Measurements from ENCODE around the gene CSH1. TPM values are rescaled to one million over a fixed set of nuclear protein-coding genes. Genes with fewer than 3 reads are reported as not detected.
"Not testable (repeated sequence)": the region's sequence is repeated elsewhere in the genome, so short reads cannot be mapped to it uniquely, and the experiment has no call there.

Gene CSH1
- total RNA-seq, 1 donor from 2014 or later = not detected

DNA sequence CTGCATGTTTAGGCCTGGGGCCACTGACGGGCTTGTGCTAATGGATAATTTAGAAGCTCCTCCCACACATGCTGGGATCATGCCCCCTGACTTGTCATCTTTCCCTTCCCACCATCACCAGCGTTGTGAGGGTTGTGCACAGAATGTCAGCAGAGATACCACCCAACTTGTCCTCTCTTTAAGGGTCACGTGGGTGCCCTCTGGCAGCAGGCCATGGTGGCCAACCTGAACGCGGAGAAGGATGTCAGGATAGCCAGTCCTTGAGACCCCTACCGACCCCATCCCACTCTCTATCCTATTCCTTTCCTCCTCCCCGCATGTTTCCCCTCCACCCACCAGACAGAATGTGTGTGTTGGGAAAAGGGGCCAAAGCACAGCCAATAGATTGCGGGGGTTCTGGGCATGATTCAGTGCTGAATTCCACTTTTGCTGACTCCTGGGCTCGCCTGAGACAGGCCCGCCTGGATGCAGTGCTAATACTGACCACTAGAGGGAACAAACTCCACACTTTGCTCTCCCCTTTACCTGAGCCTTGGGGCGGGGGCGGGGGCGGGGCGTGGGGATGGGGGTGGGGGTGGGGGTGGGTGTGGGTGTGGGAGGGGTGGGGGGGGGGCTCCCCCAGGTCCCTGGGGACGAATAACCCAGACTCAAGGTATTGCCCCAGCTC, 14.3 kb downstream of the CSH1 start, which contains the start of gene GH2:
Gene GH2 (minus strand): TSS at position 10 of the 667 bp plus-strand sequence. CDS start 143 bp downstream, outside the sequence.
- Mint-ChIP-seq H3K36me3 (ENCODE audit: low read depth) (no peaks in the 10 kb centered on the region), H3K4me3 (no peak within 1 kb of the TSS), H3K27me3 (no peaks in the 10 kb centered on the region), H3K9me3 (no peaks in the 10 kb centered on the region), H3K27ac (no peak within 1 kb of the TSS), H3K4me1 (peaks cover 11% of the 10 kb centered on the region)
- CTCF ChIA-PET = interaction anchor here (1.0 to 2.3 kb wide), 4 partner anchors 12 to 252 kb away, joined by 3 to 6 read pairs (median 3); no protein-coding TSS in a partner anchor
- TF ChIP-seq, protein P1, sequence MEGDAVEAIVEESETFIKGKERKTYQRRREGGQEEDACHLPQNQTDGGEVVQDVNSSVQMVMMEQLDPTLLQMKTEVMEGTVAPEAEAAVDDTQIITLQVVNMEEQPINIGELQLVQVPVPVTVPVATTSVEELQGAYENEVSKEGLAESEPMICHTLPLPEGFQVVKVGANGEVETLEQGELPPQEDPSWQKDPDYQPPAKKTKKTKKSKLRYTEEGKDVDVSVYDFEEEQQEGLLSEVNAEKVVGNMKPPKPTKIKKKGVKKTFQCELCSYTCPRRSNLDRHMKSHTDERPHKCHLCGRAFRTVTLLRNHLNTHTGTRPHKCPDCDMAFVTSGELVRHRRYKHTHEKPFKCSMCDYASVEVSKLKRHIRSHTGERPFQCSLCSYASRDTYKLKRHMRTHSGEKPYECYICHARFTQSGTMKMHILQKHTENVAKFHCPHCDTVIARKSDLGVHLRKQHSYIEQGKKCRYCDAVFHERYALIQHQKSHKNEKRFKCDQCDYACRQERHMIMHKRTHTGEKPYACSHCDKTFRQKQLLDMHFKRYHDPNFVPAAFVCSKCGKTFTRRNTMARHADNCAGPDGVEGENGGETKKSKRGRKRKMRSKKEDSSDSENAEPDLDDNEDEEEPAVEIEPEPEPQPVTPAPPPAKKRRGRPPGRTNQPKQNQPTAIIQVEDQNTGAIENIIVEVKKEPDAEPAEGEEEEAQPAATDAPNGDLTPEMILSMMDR (IDR thresholded peaks at IDR 0.05) = no peak
- peak; percentile 89 for ATAC-seq (ENCODE audit: low read depth)
- POLR2A ChIA-PET = no interaction called here
- intact Hi-C loops (cut with micrococcal nuclease) = no loop called here
- peak; percentile 36 for DNase-seq

- DNase-seq; H3K36me3 Mint-ChIP-seq (ENCODE audit: low read depth); H3K9me3 Mint-ChIP-seq; ATAC-seq (ENCODE audit: low read depth); H3K27me3 Mint-ChIP-seq; H3K4me3 Mint-ChIP-seq; POLR2A ChIA-PET; H3K27ac Mint-ChIP-seq; intact Hi-C loops (cut with micrococcal nuclease): not testable (repeated sequence)
- H3K4me1 Mint-ChIP-seq = peaks cover 11% of the 10 kb centered on the region
- CTCF ChIA-PET = interaction anchor here (1.2 kb wide), 1 partner anchor 252 kb away, joined by 3 read pairs; no protein-coding TSS in a partner anchor
These were observed 15.0 kb downstream of the CSH1 start for GRCh38 chr17:63881337-63881736.

DNA sequence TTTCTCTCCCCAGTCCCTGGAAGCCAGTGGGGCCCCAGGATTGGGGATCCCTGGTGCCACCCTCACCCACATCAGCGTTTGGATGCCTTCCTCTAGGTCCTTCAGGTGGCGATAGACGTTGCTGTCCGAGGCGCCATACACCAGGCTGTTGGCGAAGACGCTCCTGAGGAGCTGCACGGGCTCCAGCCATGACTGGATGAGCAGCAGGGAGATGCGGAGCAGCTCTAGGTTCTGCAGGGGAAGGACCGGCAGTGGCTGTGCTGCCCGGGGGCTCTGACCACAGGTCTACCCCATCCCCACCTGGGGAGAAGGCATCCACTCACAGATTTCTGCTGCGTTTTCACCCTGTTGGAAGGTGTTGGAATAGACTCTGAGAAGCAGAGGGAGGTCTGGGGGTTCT, 15.7 kb downstream of the CSH1 start:
- H3K27me3 Mint-ChIP-seq = no peaks in the 10 kb centered on the region
- H3K4me1 Mint-ChIP-seq = peaks cover 11% of the 10 kb centered on the region
- no peak overlapping the region for H3K27ac Mint-ChIP-seq
- no peak overlapping the region for H3K4me3 Mint-ChIP-seq
- ATAC-seq (ENCODE audit: low read depth) (no peak), DNase-seq (no peak)
- no peaks in the 10 kb centered on the region for H3K36me3 Mint-ChIP-seq (ENCODE audit: low read depth)
- TF ChIP-seq, protein P1 (IDR thresholded peaks at IDR 0.05) = no peak
- no peaks in the 10 kb centered on the region for H3K9me3 Mint-ChIP-seq
- intact Hi-C loops (cut with micrococcal nuclease) = no loop called here
- CTCF ChIA-PET = interaction anchor here (1.2 kb wide), 1 partner anchor 253 kb away, joined by 3 read pairs; no protein-coding TSS in a partner anchor
- POLR2A ChIA-PET = no interaction called here

DNA sequence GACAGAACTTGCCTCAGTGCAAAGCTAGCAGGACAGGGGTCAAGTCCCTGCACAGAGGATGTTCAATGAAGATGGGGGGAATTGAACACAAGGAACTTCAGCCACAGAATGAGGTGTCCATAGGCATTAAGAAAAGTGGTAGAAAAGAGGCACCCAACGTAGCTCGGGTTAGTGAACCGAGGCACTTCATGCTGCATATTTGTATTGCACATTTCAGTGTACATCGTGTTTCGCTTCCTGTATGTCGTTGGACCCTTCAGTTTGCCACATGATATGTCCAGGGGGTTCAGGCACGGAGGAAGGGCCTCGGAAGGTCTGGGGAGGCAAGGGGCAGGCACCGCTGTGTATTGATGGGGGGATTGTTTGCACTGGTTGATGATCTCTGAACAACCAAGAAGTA, 18.0 kb downstream of the CSH1 start:
- POLR2A ChIA-PET; H3K36me3 Mint-ChIP-seq (ENCODE audit: low read depth); DNase-seq; H3K27me3 Mint-ChIP-seq; H3K9me3 Mint-ChIP-seq; intact Hi-C loops (cut with micrococcal nuclease); H3K27ac Mint-ChIP-seq: not testable (repeated sequence)
- H3K4me3 Mint-ChIP-seq = peak overlapping the region; percentile 52
- peaks cover 11% of the 10 kb centered on the region for H3K4me1 Mint-ChIP-seq
- ATAC-seq (ENCODE audit: low read depth) = peak; percentile 38
- CTCF ChIA-PET = interaction anchor here (1.1 to 1.2 kb wide), 2 partner anchors 10 to 57 kb away, joined by 3 to 6 read pairs; no protein-coding TSS in a partner anchor

GRCh38 chr17:63874693-63875092, 21.7 kb downstream of the CSH1 start:
- H3K27ac Mint-ChIP-seq; intact Hi-C loops (cut with micrococcal nuclease); H3K9me3 Mint-ChIP-seq; H3K4me3 Mint-ChIP-seq; ATAC-seq (ENCODE audit: low read depth); CTCF ChIA-PET; H3K27me3 Mint-ChIP-seq; H3K36me3 Mint-ChIP-seq (ENCODE audit: low read depth); POLR2A ChIA-PET; DNase-seq: not testable (repeated sequence)
- peaks cover 11% of the 10 kb centered on the region for H3K4me1 Mint-ChIP-seq

DNA sequence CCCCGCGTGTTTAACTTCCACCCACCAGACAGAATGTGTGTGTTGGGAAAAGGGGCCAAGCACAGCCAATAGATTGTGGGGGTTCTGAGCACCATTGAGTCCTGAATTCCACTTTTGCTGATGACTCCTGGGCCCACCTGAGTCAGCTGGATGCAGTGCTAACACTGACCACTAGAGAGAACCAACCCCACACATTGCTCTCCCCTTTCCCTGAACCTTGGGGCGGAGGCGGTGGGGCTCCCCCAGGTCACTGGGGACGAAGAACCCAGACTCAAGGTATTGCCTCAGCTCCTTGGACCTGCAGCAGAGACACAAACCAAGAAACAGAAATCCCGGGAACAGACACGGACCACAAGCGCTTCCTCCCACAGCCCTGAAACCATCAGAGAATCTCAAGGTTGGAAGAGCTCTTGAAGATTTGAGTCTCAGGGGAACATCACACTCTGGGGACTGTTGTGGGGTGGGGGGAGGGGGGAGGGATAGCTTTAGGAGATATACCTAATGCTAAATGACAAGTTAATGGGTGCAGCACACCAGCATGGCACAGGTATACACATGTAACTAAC, 22.2 kb downstream of the CSH1 start:
- intact Hi-C loops (cut with micrococcal nuclease); DNase-seq; H3K9me3 Mint-ChIP-seq; H3K27ac Mint-ChIP-seq; H3K4me3 Mint-ChIP-seq; POLR2A ChIA-PET; H3K27me3 Mint-ChIP-seq; H3K36me3 Mint-ChIP-seq (ENCODE audit: low read depth); CTCF ChIA-PET: not testable (repeated sequence)
- peak; percentile 59 for ATAC-seq (ENCODE audit: low read depth)
- H3K4me1 Mint-ChIP-seq = peaks cover 11% of the 10 kb centered on the region

DNA sequence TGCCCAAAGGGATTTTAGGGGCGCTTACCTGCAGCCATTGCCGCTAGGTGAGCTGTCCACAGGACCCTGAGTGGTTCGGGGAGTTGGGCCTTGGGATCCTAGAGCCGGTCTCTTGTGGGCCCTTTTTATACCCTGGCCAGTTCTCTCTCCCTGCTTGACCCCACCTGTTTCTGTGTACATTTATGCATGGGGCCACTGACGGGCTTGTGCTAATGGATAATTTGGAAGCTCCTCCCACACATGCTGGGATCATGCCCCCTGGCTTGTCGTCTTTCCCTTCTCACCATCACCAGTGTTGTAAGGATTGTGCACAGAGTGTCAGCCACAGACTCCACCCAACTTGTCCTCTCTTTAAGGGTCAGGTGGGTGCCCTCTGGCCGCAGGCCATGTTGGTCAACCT, 22.8 kb downstream of the CSH1 start, which contains the start of gene CSH2:
Gene CSH2 (minus strand): TSS at position 101 of the 400 bp plus-strand sequence. CDS start 63 bp downstream, at position 38.
- ATAC-seq (ENCODE audit: low read depth); H3K4me1 Mint-ChIP-seq; H3K4me3 Mint-ChIP-seq; DNase-seq; H3K27me3 Mint-ChIP-seq; CTCF ChIA-PET; intact Hi-C loops (cut with micrococcal nuclease); H3K9me3 Mint-ChIP-seq; H3K27ac Mint-ChIP-seq; H3K36me3 Mint-ChIP-seq (ENCODE audit: low read depth); POLR2A ChIA-PET: not testable (repeated sequence)

DNA sequence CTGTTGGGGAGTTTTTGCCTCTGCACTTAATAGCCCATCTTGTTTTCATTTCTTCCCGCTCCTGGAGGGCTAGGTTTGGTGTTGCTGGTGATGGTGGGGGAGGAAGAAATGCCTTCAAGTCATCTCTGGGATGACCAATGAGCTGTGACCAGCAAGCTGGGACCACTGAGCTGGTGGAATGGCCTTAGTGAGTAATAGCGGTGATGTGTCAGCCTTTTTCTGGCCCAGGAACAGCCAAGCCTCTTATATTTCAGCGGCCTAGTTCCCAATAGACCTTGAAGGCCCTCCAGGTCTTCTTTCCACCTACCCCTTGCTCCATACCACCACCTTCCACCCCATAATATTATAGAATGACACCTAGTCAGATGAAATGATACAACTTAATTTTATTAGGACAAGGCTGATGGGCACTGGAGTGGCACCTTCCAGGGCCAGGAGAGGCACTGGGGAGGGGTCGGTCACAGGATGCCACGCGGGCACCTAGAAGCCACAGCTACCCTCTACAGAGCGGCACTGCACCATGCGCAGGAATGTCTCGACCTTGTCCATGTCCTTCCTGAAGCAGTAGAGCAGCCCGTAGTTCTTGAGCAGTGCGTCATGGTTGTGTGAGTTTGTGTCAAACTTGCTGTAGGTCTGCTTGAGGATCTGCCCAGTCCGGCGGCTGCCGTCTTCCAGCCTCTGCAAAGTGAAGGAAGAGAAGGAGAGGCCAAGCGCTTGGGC, 24.6 kb downstream of the CSH1 start:
- H3K4me1 Mint-ChIP-seq; H3K36me3 Mint-ChIP-seq (ENCODE audit: low read depth); POLR2A ChIA-PET; CTCF ChIA-PET; intact Hi-C loops (cut with micrococcal nuclease); DNase-seq; H3K27me3 Mint-ChIP-seq; H3K9me3 Mint-ChIP-seq; ATAC-seq (ENCODE audit: low read depth); H3K4me3 Mint-ChIP-seq; H3K27ac Mint-ChIP-seq: not testable (repeated sequence)

GRCh38 chr17:63870292-63870665, 26.1 kb downstream of the CSH1 start:
- H3K36me3 Mint-ChIP-seq (ENCODE audit: low read depth); H3K27ac Mint-ChIP-seq; POLR2A ChIA-PET; H3K4me1 Mint-ChIP-seq; H3K4me3 Mint-ChIP-seq; DNase-seq; H3K27me3 Mint-ChIP-seq; ATAC-seq (ENCODE audit: low read depth); intact Hi-C loops (cut with micrococcal nuclease); CTCF ChIA-PET; H3K9me3 Mint-ChIP-seq: not testable (repeated sequence)

All from activated B cell treated with CpG ODN at 0.5 μM for 24 hours (primary cell).